Peyer's patch (tissue), 4 donors: ENCODE results near the gene TFDP1. TPM values are rescaled to one million over a fixed set of nuclear protein-coding genes. Genes with fewer than 3 reads are reported as not detected.

Source experiments
- DNase-seq, 3 donors: peaks; one replicate each; pipeline ENCODE4 v3.0.0-alpha.2; 2017 to 2019
- H3K27ac ChIP-seq, 4 donors: fragments of 200-600 bp; sonication (generic); one replicate each; pipeline ENCODE4 v1.5.1; 2016 to 2019
- H3K27me3 ChIP-seq, 2 donors: fragments of 200-600 bp; sonication (generic); one replicate each; pipeline ENCODE4 v1.5.1; 2019
- H3K36me3 ChIP-seq, 3 donors: fragments of 200-600 bp; sonication (generic); one replicate each; pipeline ENCODE4 v1.5.1; 2016 to 2019
- H3K4me1 ChIP-seq, 4 donors: fragments of 200-600 bp; sonication (generic); one replicate each; pipeline ENCODE4 v1.5.1; 2016 to 2019
- H3K4me3 ChIP-seq, 4 donors: fragments of 200-600 bp; sonication (generic); 1 replicate in 3 of 4; 2 replicates in 1 of 4; pipeline ENCODE4 v1.5.1; 2016 to 2019; ENCODE audit warnings: mild to moderate bottlenecking in 1 of 4
- H3K9me3 ChIP-seq, 4 donors: fragments of 200-600 bp; sonication (generic); one replicate each; pipeline ENCODE4 v1.5.1; 2016 to 2019; ENCODE audit warnings: mild to moderate bottlenecking in 1 of 4
- CTCF ChIP-seq, 6 experiments: fragments of 450-650 bp in 4 of 6; fragments of 200-600 bp in 2 of 6; sonication (generic) in 1 of 6; IDR thresholded peaks; one replicate each; pipeline ENCODE4 v1.5.1; 2017 to 2019; ENCODE audit warnings: antibody characterized with exemption in 6 of 6, mild to moderate bottlenecking in 3 of 6, moderate library complexity in 1 of 6
- POLR2A ChIP-seq, 2 donors: fragments of 450-650 bp; IDR thresholded peaks; one replicate each; pipeline ENCODE4 v1.5.1; 2017; ENCODE audit warnings: antibody characterized with exemption in 2 of 2, mild to moderate bottlenecking in 2 of 2, moderate library complexity in 2 of 2
- total RNA-seq, 4 donors: library from RNA; depleted of rRNA; stranded (reverse); fragments of >200 nt; gene quantifications; one replicate each; pipeline ENCODE4 v1.1.0, GENCODE V29; 2016

Gene TFDP1
- total RNA-seq, 4 donors from 2014 or later: 37.0 to 75.1 (median 48.0) TPM

GRCh38 chr13:113630804-113631203 lies 46.3 kb downstream of the TFDP1 start:
- no peak overlapping the region for H3K4me3 ChIP-seq
- TF ChIP-seq POLR2A (IDR thresholded peaks at IDR 0.05) (no peak), CTCF (IDR thresholded peaks at IDR 0.05) (no peak)
- no peak overlapping the region for H3K27ac ChIP-seq
- no peaks in the 10 kb centered on the region for H3K4me1 ChIP-seq
- peaks cover 0 to 52% (median 0%) of the 10 kb centered on the region in 3 donors for H3K36me3 ChIP-seq
- peak in 1 of 3 donors; percentile 36 for DNase-seq
- H3K27me3 ChIP-seq: no peaks in the 10 kb centered on the region
- H3K9me3 ChIP-seq: no peaks in the 10 kb centered on the region

- peaks cover 0 to 59% (median 0%) of the 10 kb centered on the region in 3 donors for H3K36me3 ChIP-seq
- no peak for TF ChIP-seq POLR2A (IDR thresholded peaks at IDR 0.05)
- TF ChIP-seq CTCF (IDR thresholded peaks at IDR 0.05): no peak
These were observed 47.0 kb downstream of the TFDP1 start for GRCh38 chr13:113631341-113632095.

GRCh38 chr13:113632706-113633484 lies 48.3 kb downstream of the TFDP1 start:
- peak in 1 of 3 donors; percentile 34 for DNase-seq
- no peaks in the 10 kb centered on the region for H3K9me3 ChIP-seq
- no peaks in the 10 kb centered on the region for H3K4me1 ChIP-seq
- H3K27ac ChIP-seq: no peak overlapping the region
- no peaks in the 10 kb centered on the region for H3K27me3 ChIP-seq
- TF ChIP-seq CTCF (IDR thresholded peaks at IDR 0.05) (no peak), POLR2A (IDR thresholded peaks at IDR 0.05) (no peak)
- peaks cover 0 to 73% (median 0%) of the 10 kb centered on the region in 3 donors for H3K36me3 ChIP-seq
- no peak overlapping the region for H3K4me3 ChIP-seq

More at GRCh38 chr13:113631341-113632095, 47.0 kb downstream of the TFDP1 start:
- H3K4me3 ChIP-seq: no peak overlapping the region
- H3K9me3 ChIP-seq: no peaks in the 10 kb centered on the region
- H3K27me3 ChIP-seq: no peaks in the 10 kb centered on the region
- no peak overlapping the region for H3K27ac ChIP-seq
- peak in 1 of 3 donors; percentile 26 for DNase-seq
- H3K4me1 ChIP-seq: no peaks in the 10 kb centered on the region

DNA sequence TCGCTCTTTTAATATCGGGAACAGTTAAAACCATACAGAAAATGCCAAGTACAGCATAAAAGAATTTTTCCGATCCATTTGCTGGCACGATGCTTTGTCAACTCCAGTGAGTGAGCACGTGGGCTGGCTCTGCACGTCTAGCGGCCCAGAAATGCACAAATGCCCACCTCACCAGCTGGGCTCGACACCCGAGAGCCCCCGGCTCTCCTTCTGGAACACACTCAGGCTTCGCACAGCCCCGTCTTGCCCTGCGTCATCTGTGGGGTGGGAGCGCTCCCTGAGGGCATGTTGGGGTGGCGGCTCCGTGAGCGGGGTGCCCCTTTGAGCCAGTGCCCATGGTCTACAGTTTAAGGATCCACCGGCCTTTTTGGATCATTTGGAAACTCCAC lies 48.9 kb downstream of the TFDP1 start:
- Histone ChIP-seq H3K4me1 (no peaks in the 10 kb centered on the region), H3K27me3 (no peaks in the 10 kb centered on the region), H3K27ac (no peak overlapping the region), H3K4me3 (no peak overlapping the region), H3K36me3 (peaks cover 0 to 78% (median 0%) of the 10 kb centered on the region in 3 donors), H3K9me3 (no peaks in the 10 kb centered on the region)
- TF ChIP-seq POLR2A (IDR thresholded peaks at IDR 0.05) (no peak), CTCF (IDR thresholded peaks at IDR 0.05) (no peak)
- peak in 1 of 3 donors; percentile 13 for DNase-seq

GRCh38 chr13:113634279-113635047 lies 49.9 kb downstream of the TFDP1 start:
- no peaks in the 10 kb centered on the region for H3K4me1 ChIP-seq
- peaks cover 0 to 87% (median 0%) of the 10 kb centered on the region in 3 donors for H3K36me3 ChIP-seq
- H3K9me3 ChIP-seq: no peaks in the 10 kb centered on the region
- no peak overlapping the region for H3K4me3 ChIP-seq
- TF ChIP-seq POLR2A (IDR thresholded peaks at IDR 0.05): no peak
- TF ChIP-seq CTCF (IDR thresholded peaks at IDR 0.05): no peak
- H3K27me3 ChIP-seq: no peaks in the 10 kb centered on the region
- DNase-seq: peak in 1 of 3 donors; percentile 14
- no peak overlapping the region for H3K27ac ChIP-seq
